Esophagus muscularis mucosa (tissue), 3 donors: Measurements from ENCODE around the gene KLF15.

Source experiments
- POLR2A ChIP-seq: fragments of 450-650 bp; IDR thresholded peaks from one replicate; pipeline ENCODE4 v1.6.1; 2017; ENCODE audit warnings: antibody characterized with exemption, moderate library complexity, mild to moderate bottlenecking, low read depth
- TF ChIP-seq, protein P1 (sequence below), 3 experiments: fragments of 200-600 bp in 2 of 3; fragments of 450-650 bp in 1 of 3; sonication (generic) in 2 of 3; IDR thresholded peaks; one replicate each; pipeline ENCODE4 v1.5.1; 2017 to 2019; ENCODE audit warnings: antibody characterized with exemption in 3 of 3, mild to moderate bottlenecking in 2 of 3, moderate library complexity in 1 of 3

GRCh38 chr3:126406389-126407296, 49.4 kb upstream of the KLF15 start:
- TF ChIP-seq POLR2A = no peak
- TF ChIP-seq, protein P1, sequence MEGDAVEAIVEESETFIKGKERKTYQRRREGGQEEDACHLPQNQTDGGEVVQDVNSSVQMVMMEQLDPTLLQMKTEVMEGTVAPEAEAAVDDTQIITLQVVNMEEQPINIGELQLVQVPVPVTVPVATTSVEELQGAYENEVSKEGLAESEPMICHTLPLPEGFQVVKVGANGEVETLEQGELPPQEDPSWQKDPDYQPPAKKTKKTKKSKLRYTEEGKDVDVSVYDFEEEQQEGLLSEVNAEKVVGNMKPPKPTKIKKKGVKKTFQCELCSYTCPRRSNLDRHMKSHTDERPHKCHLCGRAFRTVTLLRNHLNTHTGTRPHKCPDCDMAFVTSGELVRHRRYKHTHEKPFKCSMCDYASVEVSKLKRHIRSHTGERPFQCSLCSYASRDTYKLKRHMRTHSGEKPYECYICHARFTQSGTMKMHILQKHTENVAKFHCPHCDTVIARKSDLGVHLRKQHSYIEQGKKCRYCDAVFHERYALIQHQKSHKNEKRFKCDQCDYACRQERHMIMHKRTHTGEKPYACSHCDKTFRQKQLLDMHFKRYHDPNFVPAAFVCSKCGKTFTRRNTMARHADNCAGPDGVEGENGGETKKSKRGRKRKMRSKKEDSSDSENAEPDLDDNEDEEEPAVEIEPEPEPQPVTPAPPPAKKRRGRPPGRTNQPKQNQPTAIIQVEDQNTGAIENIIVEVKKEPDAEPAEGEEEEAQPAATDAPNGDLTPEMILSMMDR (IDR thresholded peaks at IDR 0.05) = no peak
